KOPT-K1 (cell line): Measurements from ENCODE around the gene ACIN1.

Source experiments
- H3K27ac ChIP-seq: fragments of 200-600 bp; sonication (generic); 2 replicates; pipeline ENCODE4 v1.5.1; 2016; ENCODE audit warnings: antibody characterized with exemption, mild to moderate bottlenecking, low read depth, low read length; ENCODE audit not compliant: poor library complexity, severe bottlenecking
- H3K36me3 ChIP-seq: fragments of 200-600 bp; sonication (generic); 2 replicates; pipeline ENCODE4 v1.5.1; 2017; ENCODE audit warnings: antibody characterized with exemption, mild to moderate bottlenecking, low read length, moderate library complexity; ENCODE audit not compliant: insufficient read depth
- H3K9me3 ChIP-seq: fragments of 200-600 bp; sonication (generic); 2 replicates; pipeline ENCODE4 v1.5.1; 2017; ENCODE audit warnings: antibody characterized with exemption, low read length, mild to moderate bottlenecking; ENCODE audit not compliant: insufficient read depth, poor library complexity, severe bottlenecking

ACIN1 gene

GRCh38 chr14:23104070-23104590, 9.2 kb upstream of the ACIN1 start:
- Histone ChIP-seq H3K27ac (no peak overlapping the region), H3K9me3 (no peaks in the 10 kb centered on the region), H3K36me3 (peaks cover 6% of the 10 kb centered on the region)

GRCh38 chr14:23103581-23103980, 8.6 kb upstream of the ACIN1 start:
- H3K27ac ChIP-seq = no peak overlapping the region
- no peaks in the 10 kb centered on the region for H3K9me3 ChIP-seq
- H3K36me3 ChIP-seq = peaks cover 11% of the 10 kb centered on the region

- no peaks in the 10 kb centered on the region for H3K9me3 ChIP-seq
- H3K36me3 ChIP-seq = peaks cover 19% of the 10 kb centered on the region
- H3K27ac ChIP-seq = no peak overlapping the region
Observed at GRCh38 chr14:23102801-23103200, 7.9 kb upstream of the ACIN1 start.

- H3K27ac ChIP-seq = no peak overlapping the region
- H3K36me3 ChIP-seq = peaks cover 23% of the 10 kb centered on the region
- no peaks in the 10 kb centered on the region for H3K9me3 ChIP-seq
Observed at GRCh38 chr14:23101986-23102625, 7.2 kb upstream of the ACIN1 start.

DNA sequence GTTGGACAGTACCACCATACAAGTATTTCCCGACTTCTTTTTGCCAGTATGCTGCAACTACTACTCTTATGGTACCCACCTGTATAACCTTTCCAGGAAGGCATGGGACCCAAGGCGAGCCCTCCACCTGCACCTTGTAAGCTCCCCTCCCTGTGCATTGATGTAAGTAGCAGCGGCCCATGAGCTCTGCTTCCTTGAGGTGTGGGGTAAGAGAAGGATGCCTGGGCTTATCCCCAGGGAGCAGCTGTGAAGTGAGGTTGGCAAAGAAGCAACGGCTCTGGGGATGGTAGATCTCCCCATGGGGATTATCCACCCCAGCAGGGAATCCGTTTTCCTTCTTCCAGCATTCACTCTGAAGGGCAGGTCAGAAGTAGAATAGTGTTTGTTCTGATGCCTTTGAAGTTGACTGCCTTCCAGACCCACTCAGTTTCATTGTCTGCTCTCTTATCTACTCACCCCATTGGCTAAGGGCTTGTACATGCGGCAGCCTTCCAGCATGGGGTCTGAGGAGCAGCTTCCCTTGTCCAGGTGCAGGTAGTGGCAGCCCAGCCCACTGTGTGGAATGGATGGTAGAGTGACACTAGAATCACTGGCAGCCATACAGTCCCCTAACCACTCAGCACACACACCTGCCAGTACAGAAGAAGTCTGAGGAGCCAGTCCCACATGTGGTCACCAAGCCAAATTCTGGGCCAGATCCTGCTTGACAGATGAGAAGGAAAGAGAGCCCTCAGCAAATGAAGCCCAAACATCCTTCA, 6.5 kb upstream of the ACIN1 start:
- peaks cover 23% of the 10 kb centered on the region for H3K36me3 ChIP-seq
- H3K9me3 ChIP-seq = no peaks in the 10 kb centered on the region
- H3K27ac ChIP-seq = no peak overlapping the region

DNA sequence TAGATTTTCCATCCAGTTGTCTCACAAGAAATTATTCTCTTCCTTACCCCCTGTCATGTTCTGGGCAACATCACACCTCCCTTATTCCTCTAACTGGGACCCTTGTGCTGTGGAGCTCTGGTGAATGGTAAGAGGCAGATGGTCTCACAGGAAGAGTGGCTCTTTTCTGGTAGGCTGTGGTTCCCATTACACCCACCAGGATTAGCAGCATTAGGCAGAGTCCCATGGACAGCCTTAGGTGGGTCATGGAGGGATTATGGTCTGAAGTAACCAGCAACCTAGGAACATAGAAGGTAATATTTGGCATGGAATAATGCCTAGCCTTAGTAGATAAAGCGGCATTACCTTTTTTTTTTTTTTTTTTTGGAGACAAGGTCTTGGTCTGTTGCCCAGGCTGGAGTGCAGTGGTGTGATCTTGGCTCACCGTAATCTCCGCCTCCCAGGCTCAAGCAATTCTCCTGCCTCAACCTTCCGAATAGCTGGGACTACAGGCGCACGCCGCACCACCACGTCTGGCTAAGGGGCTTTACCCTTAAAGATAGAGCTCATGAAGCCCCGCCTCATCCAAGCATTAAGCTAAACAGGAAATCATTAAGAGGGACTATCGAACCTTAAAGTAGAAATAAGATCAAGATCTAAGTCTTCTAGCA, 4.4 kb upstream of the ACIN1 start:
- Histone ChIP-seq H3K9me3 (no peaks in the 10 kb centered on the region), H3K36me3 (peaks cover 23% of the 10 kb centered on the region), H3K27ac (no peak overlapping the region)

DNA sequence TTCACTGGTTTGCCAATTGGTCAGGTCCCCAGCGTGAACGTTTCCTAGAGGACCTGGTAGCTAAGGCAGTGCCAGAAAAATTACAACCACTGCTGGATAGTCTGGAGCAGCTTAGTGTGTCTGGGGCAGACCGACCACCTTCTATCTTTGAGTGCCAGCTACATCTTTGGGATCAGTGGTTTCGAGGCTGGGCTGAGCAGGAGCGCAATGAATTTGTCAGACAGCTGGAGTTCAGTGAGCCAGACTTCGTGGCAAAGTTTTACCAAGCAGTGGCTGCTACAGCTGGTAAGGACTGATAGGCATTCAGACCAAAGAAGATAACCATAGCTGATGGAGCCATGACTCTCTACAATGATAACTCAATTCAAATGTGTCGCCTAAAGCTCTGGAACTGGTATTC, 2.9 kb upstream of the ACIN1 start:
- H3K36me3 ChIP-seq = peaks cover 32% of the 10 kb centered on the region
- H3K27ac ChIP-seq = no peak overlapping the region
- no peaks in the 10 kb centered on the region for H3K9me3 ChIP-seq

DNA sequence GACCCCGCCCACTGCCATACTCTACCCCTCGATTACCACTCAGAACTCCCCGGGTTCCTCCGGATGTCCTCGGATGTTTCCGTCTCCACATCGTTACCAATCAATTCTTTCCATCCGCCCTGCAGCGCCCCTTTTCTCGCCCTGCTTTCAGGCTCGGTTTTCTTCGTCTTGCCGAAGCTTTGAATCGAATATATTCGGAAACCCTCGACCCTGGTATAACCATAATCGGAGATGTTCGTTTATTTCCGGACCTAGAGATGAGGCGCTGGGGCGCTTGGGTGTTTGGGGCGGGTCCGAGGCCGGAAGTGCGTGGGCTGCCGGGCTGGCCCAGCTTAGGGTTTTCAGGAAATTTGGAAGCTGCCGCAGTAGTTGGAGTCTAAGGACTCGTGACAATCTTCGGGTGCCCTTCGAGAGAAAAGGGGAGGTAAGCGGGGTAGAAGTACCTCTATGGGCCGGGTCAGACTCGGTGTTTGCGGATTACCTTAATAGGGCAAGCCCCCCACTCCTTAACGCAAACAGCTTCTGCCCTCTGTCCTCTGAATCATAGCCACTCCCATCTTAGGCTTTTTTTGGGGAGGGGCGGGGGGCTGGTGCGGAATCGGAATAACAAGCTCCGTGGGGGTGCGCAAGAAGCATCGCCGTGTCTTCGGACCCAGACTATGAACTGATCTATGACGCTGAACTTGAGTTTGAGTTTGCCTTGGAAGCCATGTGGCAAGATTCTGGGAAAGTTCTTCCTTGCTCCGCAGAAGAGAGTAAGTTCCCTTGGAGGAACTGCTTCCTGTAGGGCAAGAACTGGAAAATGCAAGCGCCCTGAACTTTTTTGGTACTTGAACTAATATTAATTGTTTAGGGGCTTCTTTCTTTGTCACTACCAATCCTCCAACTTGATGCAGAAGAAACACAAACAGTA, 516 bp upstream of the ACIN1 start, which contains the start of gene C14orf119:
Gene C14orf119 (plus strand): TSS at position 310 of the 913 bp plus-strand sequence. CDS start 2,154 bp downstream, outside the sequence.
- peaks cover 55% of the 10 kb centered on the region for H3K36me3 ChIP-seq
- H3K27ac ChIP-seq = peak within 1 kb of the TSS; percentile 87
- H3K9me3 ChIP-seq = no peaks in the 10 kb centered on the region

DNA sequence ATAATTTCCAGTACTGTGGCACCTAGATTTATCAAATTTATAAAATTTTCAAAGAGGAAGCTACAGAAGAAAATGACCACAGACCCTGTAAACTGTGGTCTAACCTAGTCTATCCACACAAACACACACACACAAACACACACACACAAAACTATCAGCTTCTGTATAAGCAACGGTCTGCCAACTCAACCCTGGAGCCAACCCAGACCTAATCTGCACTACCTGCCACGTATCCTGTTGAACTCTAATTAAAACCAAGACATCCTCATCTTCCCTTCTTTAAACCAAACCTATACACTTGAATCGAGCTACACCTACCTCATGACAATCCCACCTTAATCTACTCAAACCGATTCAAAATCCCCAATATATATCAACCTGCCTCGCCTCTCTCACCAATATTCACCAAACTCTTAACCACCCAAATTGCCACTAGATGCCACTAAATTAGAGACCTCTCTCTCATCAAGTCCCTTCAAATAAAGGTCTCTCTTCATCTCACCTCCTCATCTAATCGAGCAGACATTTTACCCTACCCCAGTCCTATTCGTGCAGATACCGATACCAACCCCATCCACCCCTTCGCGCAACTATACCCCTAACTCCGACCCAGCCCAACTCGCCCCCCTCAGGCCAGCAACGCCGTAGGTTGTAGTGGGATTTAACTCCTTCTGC, 808 bp downstream of the ACIN1 start:
- Histone ChIP-seq H3K9me3 (no peaks in the 10 kb centered on the region), H3K27ac (peak overlapping the region; percentile 87), H3K36me3 (peaks cover 62% of the 10 kb centered on the region)

- H3K9me3 ChIP-seq = no peaks in the 10 kb centered on the region
- peaks cover 62% of the 10 kb centered on the region for H3K36me3 ChIP-seq
- H3K27ac ChIP-seq = no peak overlapping the region
Observed at GRCh38 chr14:23093526-23093925, 1.4 kb downstream of the ACIN1 start.

DNA sequence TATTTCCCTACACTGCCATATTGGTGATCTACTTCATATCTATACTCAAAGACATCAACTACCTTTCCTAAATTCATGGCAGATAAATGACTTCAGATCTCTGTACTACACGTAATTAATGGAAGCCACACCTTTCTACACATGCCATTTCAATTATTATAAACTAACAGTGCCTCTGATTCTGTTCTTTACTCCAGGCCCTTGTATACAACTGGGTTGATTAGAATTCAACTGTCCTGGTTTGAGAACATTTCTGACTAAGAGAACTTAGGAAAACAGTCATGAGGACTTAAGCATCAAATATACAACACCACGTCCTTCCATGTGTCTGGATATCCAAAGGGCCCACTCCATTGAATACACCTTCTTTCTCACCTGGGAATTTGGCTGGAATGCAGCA, 1.8 kb downstream of the ACIN1 start:
- H3K36me3 ChIP-seq = peaks cover 62% of the 10 kb centered on the region

DNA sequence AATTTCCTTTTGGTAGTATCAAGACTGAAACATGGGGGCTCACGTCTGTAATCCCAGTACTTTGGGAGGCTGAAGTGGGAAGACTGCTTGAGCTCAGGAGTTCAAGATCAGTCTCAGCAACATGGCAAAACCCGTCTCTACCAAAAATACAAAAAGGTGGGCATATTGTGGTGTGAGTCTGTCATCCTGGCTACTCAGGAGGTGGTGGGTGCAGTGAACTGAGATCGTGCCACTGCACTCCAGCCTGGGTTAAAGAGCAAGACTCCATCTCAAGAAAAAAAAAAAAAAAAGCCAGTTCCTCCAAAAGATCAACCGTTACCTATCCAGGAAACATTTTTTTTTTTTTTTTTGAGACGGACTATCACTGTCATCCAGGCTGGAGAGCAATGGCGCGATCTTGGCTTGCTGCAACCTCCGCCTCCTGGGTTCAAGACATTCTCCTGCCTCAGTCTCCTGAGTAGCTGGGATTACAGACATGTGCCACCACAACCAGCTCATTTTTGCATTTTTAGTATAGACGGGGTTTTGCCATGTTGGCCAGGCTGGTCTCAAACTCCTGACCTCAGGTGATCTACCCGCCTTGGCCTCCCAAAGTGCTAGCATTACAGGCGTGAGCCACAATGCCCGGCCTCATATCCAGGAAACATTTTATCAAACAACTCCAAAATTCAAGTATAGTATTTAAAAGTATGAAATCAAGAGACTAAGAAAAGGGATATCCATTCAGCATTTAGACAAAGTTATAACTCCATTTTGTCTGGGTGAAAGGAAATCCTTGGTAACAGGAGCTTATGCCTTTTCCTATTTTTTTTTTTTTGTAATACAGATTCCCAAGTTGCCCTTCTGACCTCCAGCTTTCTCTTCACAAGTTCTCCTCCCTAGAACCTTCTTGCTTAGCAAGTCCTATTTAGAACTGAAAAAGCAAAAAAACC, 3.4 kb downstream of the ACIN1 start:
- Histone ChIP-seq H3K27ac (no peak overlapping the region), H3K9me3 (no peaks in the 10 kb centered on the region)

More for the DNA sequence above, 1.8 kb downstream of the ACIN1 start:
- Histone ChIP-seq H3K9me3 (no peaks in the 10 kb centered on the region), H3K27ac (no peak overlapping the region)

DNA sequence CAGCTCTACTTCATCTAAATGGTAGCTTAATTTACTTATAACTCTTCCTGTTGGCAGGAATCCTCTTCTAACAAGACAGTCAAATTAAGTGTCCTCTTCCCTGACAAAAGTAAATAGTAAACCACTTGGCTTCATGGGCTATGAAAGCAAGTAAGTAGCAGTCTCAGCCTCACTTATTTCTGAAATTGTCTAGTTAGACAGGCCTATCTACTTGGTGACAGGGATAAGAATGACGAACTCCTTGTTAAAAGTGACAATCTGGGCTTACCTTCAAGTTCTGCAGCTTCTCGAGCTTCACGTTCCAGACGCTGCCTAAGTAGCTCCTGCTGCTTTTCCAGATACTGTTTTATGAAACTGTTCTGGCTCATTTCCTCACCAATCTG, 4.7 kb downstream of the ACIN1 start:
- H3K9me3 ChIP-seq = no peaks in the 10 kb centered on the region
- H3K36me3 ChIP-seq = peaks cover 84% of the 10 kb centered on the region
- no peak overlapping the region for H3K27ac ChIP-seq

More for the DNA sequence above, 3.4 kb downstream of the ACIN1 start:
- H3K36me3 ChIP-seq = peaks cover 71% of the 10 kb centered on the region
